ENCODE results near the gene CEACAM1.
"Not testable (repeated sequence)": the region's sequence is repeated elsewhere in the genome, so short reads cannot be mapped to it uniquely, and the experiment has no call there.

Gene CEACAM1

GRCh38 chr19:42487032-42487797 lies 41.1 kb downstream of the CEACAM1 start:
- no peak overlapping the region for H3K9ac ChIP-seq (ENCODE audit: low read depth, low read length, poor library complexity, severe bottlenecking)
- H3F3A ChIP-seq (ENCODE audit: low read depth): no peaks in the 10 kb centered on the region
- no peak overlapping the region for H3K4me3 ChIP-seq (ENCODE audit: low read length, poor library complexity, severe bottlenecking)
- no peaks in the 10 kb centered on the region for H3K79me2 ChIP-seq (ENCODE audit: insufficient read depth, low read length)
- H3K36me3 ChIP-seq (ENCODE audit: insufficient read depth, low read length): no peaks in the 10 kb centered on the region
- no peaks in the 10 kb centered on the region for H4K20me1 ChIP-seq (ENCODE audit: insufficient read depth, low read length, poor library complexity, severe bottlenecking)
- H2AFZ ChIP-seq (ENCODE audit: low read length): no peak overlapping the region
- H3K9me2 ChIP-seq (replicated peaks; ENCODE audit: low read depth, low read length): no peaks in the 10 kb centered on the region
- no peak overlapping the region for H3K4me2 ChIP-seq (ENCODE audit: low read depth, low read length, poor library complexity, severe bottlenecking)
- TF ChIP-seq EZH2phosphoT487 (IDR thresholded peaks at IDR 0.05; ENCODE audit: borderline replicate concordance): no peak
- no peak for TF ChIP-seq CTCF (conservative IDR thresholded peaks at IDR 0.05; ENCODE audit: low read length)
- H3K4me1 ChIP-seq (ENCODE audit: insufficient read depth, low read length, poor library complexity, severe bottlenecking): no peaks in the 10 kb centered on the region
- H3K9me3 ChIP-seq (ENCODE audit: insufficient read depth, low read depth, low read length): no peaks in the 10 kb centered on the region
- no peaks in the 10 kb centered on the region for H3K27me3 ChIP-seq (ENCODE audit: insufficient read depth, low read length, poor library complexity, severe bottlenecking)

- H3K9me2 ChIP-seq (replicated peaks; ENCODE audit: low read depth, low read length); H3K4me2 ChIP-seq (ENCODE audit: low read depth, low read length, poor library complexity, severe bottlenecking); H2AFZ ChIP-seq (ENCODE audit: low read length); H3K9me3 ChIP-seq (ENCODE audit: insufficient read depth, low read depth, low read length); H3K4me1 ChIP-seq (ENCODE audit: insufficient read depth, low read length, poor library complexity, severe bottlenecking); H3K79me2 ChIP-seq (ENCODE audit: insufficient read depth, low read length); H3K4me3 ChIP-seq (ENCODE audit: low read length, poor library complexity, severe bottlenecking); H3K27me3 ChIP-seq (ENCODE audit: insufficient read depth, low read length, poor library complexity, severe bottlenecking); H3K9ac ChIP-seq (ENCODE audit: low read depth, low read length, poor library complexity, severe bottlenecking); H3F3A ChIP-seq (ENCODE audit: low read depth); H3K36me3 ChIP-seq (ENCODE audit: insufficient read depth, low read length); H4K20me1 ChIP-seq (ENCODE audit: insufficient read depth, low read length, poor library complexity, severe bottlenecking): not testable (repeated sequence)
These were observed 43.2 kb downstream of the CEACAM1 start for GRCh38 chr19:42485036-42485435.

- Histone ChIP-seq H3K27me3 (ENCODE audit: insufficient read depth, low read length, poor library complexity, severe bottlenecking) (no peaks in the 10 kb centered on the region), H3K4me1 (ENCODE audit: insufficient read depth, low read length, poor library complexity, severe bottlenecking) (no peaks in the 10 kb centered on the region), H3K9me2 (replicated peaks; ENCODE audit: low read depth, low read length) (no peaks in the 10 kb centered on the region), H3K36me3 (ENCODE audit: insufficient read depth, low read length) (no peaks in the 10 kb centered on the region), H3K9ac (ENCODE audit: low read depth, low read length, poor library complexity, severe bottlenecking) (no peak overlapping the region), H3K4me2 (ENCODE audit: low read depth, low read length, poor library complexity, severe bottlenecking) (no peak overlapping the region), H3K79me2 (ENCODE audit: insufficient read depth, low read length) (no peaks in the 10 kb centered on the region), H3K9me3 (ENCODE audit: insufficient read depth, low read depth, low read length) (no peaks in the 10 kb centered on the region), H3K4me3 (ENCODE audit: low read length, poor library complexity, severe bottlenecking) (no peak overlapping the region), H4K20me1 (ENCODE audit: insufficient read depth, low read length, poor library complexity, severe bottlenecking) (no peaks in the 10 kb centered on the region), H3F3A (ENCODE audit: low read depth) (no peaks in the 10 kb centered on the region), H2AFZ (ENCODE audit: low read length) (no peak overlapping the region)
- TF ChIP-seq CTCF (conservative IDR thresholded peaks at IDR 0.05; ENCODE audit: low read length) (no peak), EZH2phosphoT487 (IDR thresholded peaks at IDR 0.05; ENCODE audit: borderline replicate concordance) (no peak)
These were observed 47.8 kb downstream of the CEACAM1 start for GRCh38 chr19:42480335-42481095.
